ENCODE results near the gene BCAS4.

DNA sequence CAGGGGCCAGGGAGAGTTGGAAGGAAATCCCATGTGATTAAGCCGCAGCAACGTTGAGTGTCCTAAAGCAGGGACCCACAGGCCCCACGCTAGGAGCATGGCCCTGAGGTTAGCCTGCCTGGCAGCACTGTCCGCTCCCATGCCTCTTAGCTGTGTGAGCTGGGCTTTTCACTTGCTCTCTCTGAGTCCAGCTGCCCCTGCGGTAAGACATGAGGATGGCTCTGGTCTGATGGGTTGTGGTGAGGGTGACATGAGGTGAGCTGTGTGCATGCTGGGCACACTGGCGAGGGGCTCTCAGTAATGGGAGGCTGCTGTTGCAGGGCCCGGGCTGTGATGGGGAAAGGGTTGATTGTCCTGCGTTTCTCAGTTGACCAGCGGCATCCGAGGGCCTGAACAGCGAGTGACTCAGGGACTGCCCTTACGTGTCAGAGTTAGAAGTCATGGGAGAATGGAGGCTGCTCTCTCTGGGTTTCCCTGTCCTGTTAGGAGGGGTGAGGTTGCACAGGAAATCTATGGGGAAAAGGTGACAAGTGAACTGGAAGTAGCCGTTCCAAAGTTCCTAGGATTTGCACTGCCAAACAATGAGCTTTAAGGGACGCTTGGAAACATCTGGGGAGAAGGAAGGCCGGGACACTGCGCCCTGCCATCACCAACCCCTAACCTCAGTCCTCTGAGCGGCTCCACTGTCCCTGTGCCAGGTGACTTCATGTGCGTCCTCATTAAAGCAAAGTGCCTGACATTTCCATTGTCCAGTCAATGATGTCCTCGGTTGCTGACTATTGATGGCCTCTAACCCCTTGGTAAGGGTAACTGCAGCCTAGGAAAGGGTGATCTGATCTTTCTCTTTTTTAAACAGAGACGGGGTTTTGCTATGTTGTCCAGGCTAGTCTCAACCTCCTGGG, 85.0 kb downstream of the BCAS4 start:
- TF ChIP-seq ZBTB8A (tag by site-specific recombination; IDR thresholded peaks at IDR 0.05) (no peak), ZNF433 (tag by site-specific recombination; IDR thresholded peaks at IDR 0.05; ENCODE audit: low read depth) (no peak), ZNF677 (tag by site-specific recombination; IDR thresholded peaks at IDR 0.05) (no peak), MYNN (tag by site-specific recombination; IDR thresholded peaks at IDR 0.05; ENCODE audit: borderline replicate concordance) (no peak), ZNF155 (tag by site-specific recombination; IDR thresholded peaks at IDR 0.05) (no peak), ZNF292 (tag by site-specific recombination; IDR thresholded peaks at IDR 0.05; ENCODE audit: borderline replicate concordance, low read depth) (no peak), ZBTB21 (tag by site-specific recombination; IDR thresholded peaks at IDR 0.05) (no peak)
- TF ChIP-seq, protein P1, sequence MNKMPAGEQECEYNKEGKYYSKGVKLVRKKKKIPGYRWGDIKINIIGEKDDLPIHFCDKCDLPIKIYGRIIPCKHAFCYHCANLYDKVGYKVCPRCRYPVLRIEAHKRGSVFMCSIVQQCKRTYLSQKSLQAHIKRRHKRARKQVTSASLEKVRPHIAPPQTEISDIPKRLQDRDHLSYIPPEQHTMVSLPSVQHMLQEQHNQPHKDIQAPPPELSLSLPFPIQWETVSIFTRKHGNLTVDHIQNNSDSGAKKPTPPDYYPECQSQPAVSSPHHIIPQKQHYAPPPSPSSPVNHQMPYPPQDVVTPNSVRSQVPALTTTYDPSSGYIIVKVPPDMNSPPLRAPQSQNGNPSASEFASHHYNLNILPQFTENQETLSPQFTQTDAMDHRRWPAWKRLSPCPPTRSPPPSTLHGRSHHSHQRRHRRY (tag by site-specific recombination; IDR thresholded peaks at IDR 0.05), result no peak
- TF ChIP-seq, protein P2, sequence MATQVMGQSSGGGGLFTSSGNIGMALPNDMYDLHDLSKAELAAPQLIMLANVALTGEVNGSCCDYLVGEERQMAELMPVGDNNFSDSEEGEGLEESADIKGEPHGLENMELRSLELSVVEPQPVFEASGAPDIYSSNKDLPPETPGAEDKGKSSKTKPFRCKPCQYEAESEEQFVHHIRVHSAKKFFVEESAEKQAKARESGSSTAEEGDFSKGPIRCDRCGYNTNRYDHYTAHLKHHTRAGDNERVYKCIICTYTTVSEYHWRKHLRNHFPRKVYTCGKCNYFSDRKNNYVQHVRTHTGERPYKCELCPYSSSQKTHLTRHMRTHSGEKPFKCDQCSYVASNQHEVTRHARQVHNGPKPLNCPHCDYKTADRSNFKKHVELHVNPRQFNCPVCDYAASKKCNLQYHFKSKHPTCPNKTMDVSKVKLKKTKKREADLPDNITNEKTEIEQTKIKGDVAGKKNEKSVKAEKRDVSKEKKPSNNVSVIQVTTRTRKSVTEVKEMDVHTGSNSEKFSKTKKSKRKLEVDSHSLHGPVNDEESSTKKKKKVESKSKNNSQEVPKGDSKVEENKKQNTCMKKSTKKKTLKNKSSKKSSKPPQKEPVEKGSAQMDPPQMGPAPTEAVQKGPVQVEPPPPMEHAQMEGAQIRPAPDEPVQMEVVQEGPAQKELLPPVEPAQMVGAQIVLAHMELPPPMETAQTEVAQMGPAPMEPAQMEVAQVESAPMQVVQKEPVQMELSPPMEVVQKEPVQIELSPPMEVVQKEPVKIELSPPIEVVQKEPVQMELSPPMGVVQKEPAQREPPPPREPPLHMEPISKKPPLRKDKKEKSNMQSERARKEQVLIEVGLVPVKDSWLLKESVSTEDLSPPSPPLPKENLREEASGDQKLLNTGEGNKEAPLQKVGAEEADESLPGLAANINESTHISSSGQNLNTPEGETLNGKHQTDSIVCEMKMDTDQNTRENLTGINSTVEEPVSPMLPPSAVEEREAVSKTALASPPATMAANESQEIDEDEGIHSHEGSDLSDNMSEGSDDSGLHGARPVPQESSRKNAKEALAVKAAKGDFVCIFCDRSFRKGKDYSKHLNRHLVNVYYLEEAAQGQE (tag by site-specific recombination; IDR thresholded peaks at IDR 0.05), result no peak
- TF ChIP-seq, protein P3, sequence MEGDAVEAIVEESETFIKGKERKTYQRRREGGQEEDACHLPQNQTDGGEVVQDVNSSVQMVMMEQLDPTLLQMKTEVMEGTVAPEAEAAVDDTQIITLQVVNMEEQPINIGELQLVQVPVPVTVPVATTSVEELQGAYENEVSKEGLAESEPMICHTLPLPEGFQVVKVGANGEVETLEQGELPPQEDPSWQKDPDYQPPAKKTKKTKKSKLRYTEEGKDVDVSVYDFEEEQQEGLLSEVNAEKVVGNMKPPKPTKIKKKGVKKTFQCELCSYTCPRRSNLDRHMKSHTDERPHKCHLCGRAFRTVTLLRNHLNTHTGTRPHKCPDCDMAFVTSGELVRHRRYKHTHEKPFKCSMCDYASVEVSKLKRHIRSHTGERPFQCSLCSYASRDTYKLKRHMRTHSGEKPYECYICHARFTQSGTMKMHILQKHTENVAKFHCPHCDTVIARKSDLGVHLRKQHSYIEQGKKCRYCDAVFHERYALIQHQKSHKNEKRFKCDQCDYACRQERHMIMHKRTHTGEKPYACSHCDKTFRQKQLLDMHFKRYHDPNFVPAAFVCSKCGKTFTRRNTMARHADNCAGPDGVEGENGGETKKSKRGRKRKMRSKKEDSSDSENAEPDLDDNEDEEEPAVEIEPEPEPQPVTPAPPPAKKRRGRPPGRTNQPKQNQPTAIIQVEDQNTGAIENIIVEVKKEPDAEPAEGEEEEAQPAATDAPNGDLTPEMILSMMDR (tag by site-specific recombination; IDR thresholded peaks at IDR 0.05), result no peak
- TF ChIP-seq, protein P4, sequence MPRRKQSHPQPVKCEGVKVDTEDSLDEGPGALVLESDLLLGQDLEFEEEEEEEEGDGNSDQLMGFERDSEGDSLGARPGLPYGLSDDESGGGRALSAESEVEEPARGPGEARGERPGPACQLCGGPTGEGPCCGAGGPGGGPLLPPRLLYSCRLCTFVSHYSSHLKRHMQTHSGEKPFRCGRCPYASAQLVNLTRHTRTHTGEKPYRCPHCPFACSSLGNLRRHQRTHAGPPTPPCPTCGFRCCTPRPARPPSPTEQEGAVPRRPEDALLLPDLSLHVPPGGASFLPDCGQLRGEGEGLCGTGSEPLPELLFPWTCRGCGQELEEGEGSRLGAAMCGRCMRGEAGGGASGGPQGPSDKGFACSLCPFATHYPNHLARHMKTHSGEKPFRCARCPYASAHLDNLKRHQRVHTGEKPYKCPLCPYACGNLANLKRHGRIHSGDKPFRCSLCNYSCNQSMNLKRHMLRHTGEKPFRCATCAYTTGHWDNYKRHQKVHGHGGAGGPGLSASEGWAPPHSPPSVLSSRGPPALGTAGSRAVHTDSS (tag by site-specific recombination; IDR thresholded peaks at IDR 0.05), result no peak
